Gastrocnemius medialis (tissue), 4 donors: ENCODE results near the gene TTBK1. TPM values are rescaled to one million over a fixed set of nuclear protein-coding genes. Genes with fewer than 3 reads are reported as not detected.

Experiments used
- ATAC-seq, 2 donors: fragments of 150-250 bp; one replicate each; pipeline ENCODE4 v1.9.1; 2016
- DNase-seq, 2 donors: peaks; one replicate each; pipeline ENCODE4 v3.0.0-alpha.2; 2019
- H3K27ac ChIP-seq, 4 donors: fragments of 200-600 bp; sonication (generic); 1 replicate in 1 of 4; 2 replicates in 3 of 4; pipeline ENCODE4 v1.5.1; 2016 to 2018; ENCODE audit warnings: mild to moderate bottlenecking in 2 of 4, moderate library complexity in 1 of 4
- H3K27me3 ChIP-seq, 3 donors: fragments of 200-600 bp; sonication (generic) in 2 of 3; 1 replicate in 1 of 3; 2 replicates in 2 of 3; pipeline versions ENCODE4 v1.5.1 to v1.6.0; 2016 to 2019; ENCODE audit warnings: mild to moderate bottlenecking in 1 of 3, moderate library complexity in 1 of 3
- H3K36me3 ChIP-seq, 2 donors: fragments of 200-600 bp; sonication (generic) in 1 of 2; one replicate each; pipeline ENCODE4 v1.5.1; 2017 to 2018
- H3K4me1 ChIP-seq, 2 donors: fragments of 200-600 bp; sonication (generic) in 1 of 2; one replicate each; pipeline ENCODE4 v1.5.1; 2016 to 2017; ENCODE audit warnings: mild to moderate bottlenecking in 2 of 2
- H3K4me3 ChIP-seq, 4 donors: fragments of 200-600 bp; sonication (generic) in 3 of 4; 1 replicate in 1 of 4; 2 replicates in 3 of 4; pipeline ENCODE4 v1.5.1; 2016 to 2019; ENCODE audit warnings: mild to moderate bottlenecking in 2 of 4
- H3K9me3 ChIP-seq, 3 donors: fragments of 200-600 bp; sonication (generic) in 2 of 3; 1 replicate in 1 of 3; 2 replicates in 2 of 3; pipeline ENCODE4 v1.5.1; 2016 to 2019
- CTCF ChIP-seq, 5 experiments: fragments of 450-650 bp in 3 of 5; fragments of 200-600 bp in 2 of 5; sonication (generic) in 2 of 5; IDR thresholded peaks in 4 of 5; conservative IDR thresholded peaks in 1 of 5; 1 replicate in 4 of 5; 2 replicates in 1 of 5; pipeline ENCODE4 v1.5.1; 2016 to 2019; ENCODE audit warnings: antibody characterized with exemption in 5 of 5, mild to moderate bottlenecking in 3 of 5, moderate library complexity in 3 of 5
- POLR2A ChIP-seq, 2 donors: fragments of 450-650 bp; IDR thresholded peaks; one replicate each; pipeline ENCODE4 v1.6.1; 2017; ENCODE audit warnings: antibody characterized with exemption in 2 of 2, mild to moderate bottlenecking in 2 of 2, moderate library complexity in 2 of 2
- in situ Hi-C, 4 donors: fragments of 200-750 bp; cut with MboI; loops; one replicate each; pipeline versions ENCODE4 v1.15.0 to v1.8.0; 2017; ENCODE audit warnings: low sequenced_read_pairs in 4 of 4
- intact Hi-C: fragments of 100-400 bp; cut with DNase I; formaldehyde crosslinking; loops from one replicate; pipeline ENCODE4 v1.15.1; 2023; ENCODE audit warnings: low total_unique reads
- total RNA-seq, 4 donors: library from RNA; depleted of rRNA; stranded (reverse); fragments of >200 nt; gene quantifications; one replicate each; pipeline versions ENCODE4 v1.1.0 to v1.2.3, GENCODE V29; 2016

Gene TTBK1
- total RNA-seq, 4 donors from 2014 or later: 0.04 TPM; not detected in 3

GRCh38 chr6:43334466-43335095, 91.3 kb downstream of the TTBK1 start:
- peak in 1 of 2 donors; percentile 69 for ATAC-seq
- intact Hi-C loops: loop anchor here (10.0 kb wide), 1 partner anchor 430 kb away; no protein-coding TSS in a partner anchor
- in situ Hi-C loops: loop anchor here in 1 of 4 donors (25.0 kb wide), 1 partner anchor 422 kb away; the partner anchor contains the start of gene PTCRA
- Histone ChIP-seq H3K27ac (no peak overlapping the region), H3K4me3 (no peak overlapping the region), H3K4me1 (peaks cover 6 to 9% of the 10 kb centered on the region in 2 donors), H3K9me3 (no peaks in the 10 kb centered on the region), H3K36me3 (peaks cover 0 to 26% of the 10 kb centered on the region in 2 donors), H3K27me3 (no peaks in the 10 kb centered on the region)
- no peak for DNase-seq
- peak in 4 of 5 experiments; percentile 22 to 42 (median 30) for TF ChIP-seq CTCF (IDR thresholded peaks at IDR 0.05 in 4 of 5, conservative IDR thresholded peaks at IDR 0.05 in 1 of 5)
- TF ChIP-seq POLR2A (IDR thresholded peaks at IDR 0.05): no peak

- H3K4me1 ChIP-seq: peaks cover 6 to 9% of the 10 kb centered on the region in 2 donors
- H3K36me3 ChIP-seq: peaks cover 0 to 35% of the 10 kb centered on the region in 2 donors
- no peak for DNase-seq
- H3K9me3 ChIP-seq: no peaks in the 10 kb centered on the region
- no peak overlapping the region for H3K27ac ChIP-seq
- intact Hi-C loops (loop anchor here (10.0 kb wide), 1 partner anchor 431 kb away; no protein-coding TSS in a partner anchor), in situ Hi-C loops (loop anchor here in 1 of 4 donors (25.0 kb wide), 1 partner anchor 423 kb away; the partner anchor contains the start of gene PTCRA)
- H3K27me3 ChIP-seq: no peaks in the 10 kb centered on the region
- ATAC-seq: no peak
- H3K4me3 ChIP-seq: no peak overlapping the region
- TF ChIP-seq POLR2A (IDR thresholded peaks at IDR 0.05) (no peak), CTCF (IDR thresholded peaks at IDR 0.05 in 4 of 5, conservative IDR thresholded peaks at IDR 0.05 in 1 of 5) (no peak)
These were observed 92.2 kb downstream of the TTBK1 start for GRCh38 chr6:43335469-43335868.

- no peaks in the 10 kb centered on the region for H3K9me3 ChIP-seq
- intact Hi-C loops (loop anchor here (10.0 kb wide), 1 partner anchor 432 kb away; no protein-coding TSS in a partner anchor), in situ Hi-C loops (loop anchor here in 1 of 4 donors (25.0 kb wide), 1 partner anchor 424 kb away; the partner anchor contains the start of gene PTCRA)
- H3K27ac ChIP-seq: no peak overlapping the region
- DNase-seq: no peak
- H3K4me1 ChIP-seq: peaks cover 6 to 9% of the 10 kb centered on the region in 2 donors
- H3K27me3 ChIP-seq: no peaks in the 10 kb centered on the region
- TF ChIP-seq POLR2A (IDR thresholded peaks at IDR 0.05): no peak
- no peak for TF ChIP-seq CTCF (IDR thresholded peaks at IDR 0.05 in 4 of 5, conservative IDR thresholded peaks at IDR 0.05 in 1 of 5)
- H3K4me3 ChIP-seq: no peak overlapping the region
- ATAC-seq: no peak
- peaks cover 0 to 44% of the 10 kb centered on the region in 2 donors for H3K36me3 ChIP-seq
These were observed 93.1 kb downstream of the TTBK1 start for GRCh38 chr6:43336382-43336781.

Other genes starting within 250 kb of the TTBK1 start
- 10 to 100 TPM; 25.0 to 33.5 (median 25.9) TPM for gene MEA1, start 229.5 kb upstream of the TTBK1 start, total RNA-seq
- 100 to 1,000 TPM in 2 of 4 donors, 10 to 100 TPM in 2; 66.5 to 164 (median 119) TPM for gene KLHDC3, start 229.2 kb upstream of the TTBK1 start, total RNA-seq
- gene RRP36, start 221.9 kb upstream of the TTBK1 start, total RNA-seq: 10 to 100 TPM; 37.7 to 64.3 (median 51.0) TPM
- 10 to 100 TPM; 11.9 to 21.3 (median 15.4) TPM for gene CUL7, start 189.6 kb upstream of the TTBK1 start, total RNA-seq
- 10 to 100 TPM; 34.1 to 64.9 (median 41.1) TPM for gene MRPL2, start 184.0 kb upstream of the TTBK1 start, total RNA-seq
- gene KLC4, start 183.8 kb upstream of the TTBK1 start, total RNA-seq: 10 to 100 TPM; 12.2 to 19.3 (median 14.6) TPM
- gene PTK7, start 167.2 kb upstream of the TTBK1 start, total RNA-seq: under 1 TPM; 0.15 to 0.64 (median 0.24) TPM
- 10 to 100 TPM; 35.2 to 54.7 (median 44.9) TPM for gene SRF, start 72.2 kb upstream of the TTBK1 start, total RNA-seq
- 10 to 100 TPM in 1 of 4 donors, 1 to 10 TPM in 3; 5.3 to 20.1 (median 7.1) TPM for gene CUL9, start 61.3 kb upstream of the TTBK1 start, total RNA-seq
- gene DNPH1, start 14.0 kb upstream of the TTBK1 start, total RNA-seq: 10 to 100 TPM; 42.3 to 87.6 (median 69.2) TPM
- under 1 TPM in 1 of 4 donors, not detected in 3; 0.42 TPM for gene SLC22A7, start 54.8 kb downstream of the TTBK1 start, total RNA-seq
- under 1 TPM in 1 of 4 donors, not detected in 3; 0.68 TPM for gene CRIP3, start 65.3 kb downstream of the TTBK1 start, total RNA-seq
- gene ZNF318, start 126.2 kb downstream of the TTBK1 start, total RNA-seq: 10 to 100 TPM in 3 of 4 donors, 1 to 10 TPM in 1; 9.9 to 13.8 (median 12.4) TPM
- 10 to 100 TPM in 1 of 4 donors, 1 to 10 TPM in 3; 5.3 to 11.8 (median 8.6) TPM for gene ABCC10, start 184.1 kb downstream of the TTBK1 start, total RNA-seq
- gene DLK2, start 212.1 kb downstream of the TTBK1 start, total RNA-seq: under 1 TPM in 1 of 4 donors, not detected in 3; 0.20 TPM
- 10 to 100 TPM; 28.8 to 45.2 (median 37.7) TPM for gene TJAP1, start 234.1 kb downstream of the TTBK1 start, total RNA-seq